Measurements from ENCODE around the gene BLOC1S5.
"Not testable (repeated sequence)": the region's sequence is repeated elsewhere in the genome, so short reads cannot be mapped to it uniquely, and the experiment has no call there.

Gene BLOC1S5

GRCh38 chr6:8043221-8043620 lies 21.0 kb downstream of the BLOC1S5 start:
- no peak for DNase-seq (ENCODE audit: low read depth in 2 of 2)

GRCh38 chr6:8041913-8042583 lies 22.1 kb downstream of the BLOC1S5 start:
- no peak for DNase-seq (ENCODE audit: low read depth in 2 of 2)

GRCh38 chr6:8034107-8034506 lies 30.1 kb downstream of the BLOC1S5 start:
- DNase-seq (ENCODE audit: low read depth in 2 of 2): not testable (repeated sequence)

- DNase-seq (ENCODE audit: low read depth in 2 of 2): no peak
Observed at GRCh38 chr6:8030920-8031319, 33.3 kb downstream of the BLOC1S5 start.

- no peak for DNase-seq (ENCODE audit: low read depth in 2 of 2)
Observed at GRCh38 chr6:8029243-8029870, 34.8 kb downstream of the BLOC1S5 start.

GRCh38 chr6:8027965-8028651 lies 36.1 kb downstream of the BLOC1S5 start:
- no peak for DNase-seq (ENCODE audit: low read depth in 2 of 2)

- DNase-seq (ENCODE audit: low read depth in 2 of 2): no peak
Observed at GRCh38 chr6:8026800-8027199, 37.4 kb downstream of the BLOC1S5 start.

GRCh38 chr6:8025191-8025590 lies 39.0 kb downstream of the BLOC1S5 start:
- DNase-seq (ENCODE audit: low read depth in 2 of 2): no peak

GRCh38 chr6:8023638-8024037 lies 40.6 kb downstream of the BLOC1S5 start:
- DNase-seq (ENCODE audit: low read depth in 2 of 2): no peak

- DNase-seq (ENCODE audit: low read depth in 2 of 2): no peak
Observed at GRCh38 chr6:8020083-8020482, 44.1 kb downstream of the BLOC1S5 start.

GRCh38 chr6:8017705-8018104 lies 46.5 kb downstream of the BLOC1S5 start:
- no peak for DNase-seq (ENCODE audit: low read depth in 2 of 2)

- no peak for DNase-seq (ENCODE audit: low read depth in 2 of 2)
Observed at GRCh38 chr6:8017276-8017701, 46.9 kb downstream of the BLOC1S5 start.

GRCh38 chr6:8014947-8015346 lies 49.2 kb downstream of the BLOC1S5 start:
- no peak for DNase-seq (ENCODE audit: low read depth in 2 of 2)

GRCh38 chr6:8013763-8014162 lies 50.4 kb downstream of the BLOC1S5 start:
- no peak for DNase-seq (ENCODE audit: low read depth in 2 of 2)

GRCh38 chr6:8006208-8006607 lies 58.0 kb downstream of the BLOC1S5 start:
- no peak for DNase-seq (ENCODE audit: low read depth in 2 of 2)

- DNase-seq (ENCODE audit: low read depth in 2 of 2): no peak
Observed at GRCh38 chr6:8005136-8005535, 59.1 kb downstream of the BLOC1S5 start.

GRCh38 chr6:8000636-8001035 lies 63.6 kb downstream of the BLOC1S5 start:
- no peak for DNase-seq (ENCODE audit: low read depth in 2 of 2)

- DNase-seq (ENCODE audit: low read depth in 2 of 2): no peak
Observed at GRCh38 chr6:8000188-8000596, 64.0 kb downstream of the BLOC1S5 start.

GRCh38 chr6:7999201-7999600 lies 65.0 kb downstream of the BLOC1S5 start:
- DNase-seq (ENCODE audit: low read depth in 2 of 2): no peak

- DNase-seq (ENCODE audit: low read depth in 2 of 2): no peak
Observed at GRCh38 chr6:7998103-7998725, 66.0 kb downstream of the BLOC1S5 start.

- DNase-seq (ENCODE audit: low read depth in 2 of 2): no peak
Observed at GRCh38 chr6:7997286-7997685, 66.9 kb downstream of the BLOC1S5 start.

GRCh38 chr6:7996538-7997111 lies 67.6 kb downstream of the BLOC1S5 start:
- no peak for DNase-seq (ENCODE audit: low read depth in 2 of 2)

All from stimulated activated CD4-positive, alpha-beta T cell treated with anti-CD3 and anti-CD28 coated beads, Interleukin-4, amount 100 ng/mL, for 48 hours (primary cell).